Tibial nerve (tissue), 4 donors: Measurements from ENCODE around the gene NDUFAF8. TPM values are rescaled to one million over a fixed set of nuclear protein-coding genes. Genes with fewer than 3 reads are reported as not detected.

Experiments used
- DNase-seq, 2 donors: peaks; one replicate each; pipeline ENCODE4 v3.0.0-alpha.2; 2019; ENCODE audit warnings: low spot score in 2 of 2
- H3K27ac ChIP-seq, 4 donors: fragments of 200-600 bp; sonication (generic) in 3 of 4; one replicate each; pipeline ENCODE4 v1.5.1; 2017 to 2019; ENCODE audit warnings: mild to moderate bottlenecking in 1 of 4
- H3K27me3 ChIP-seq, 2 donors: fragments of 200-600 bp; sonication (generic) in 1 of 2; one replicate each; pipeline versions ENCODE4 v1.5.1 to v1.6.0; 2017 to 2019
- H3K36me3 ChIP-seq, 3 donors: fragments of 200-600 bp; sonication (generic); one replicate each; pipeline ENCODE4 v1.5.1; 2018 to 2019
- H3K4me1 ChIP-seq, 4 donors: fragments of 200-600 bp; sonication (generic) in 3 of 4; one replicate each; pipeline ENCODE4 v1.5.1; 2017 to 2019
- H3K4me3 ChIP-seq, 4 donors: fragments of 200-600 bp; sonication (generic) in 3 of 4; one replicate each; pipeline ENCODE4 v1.5.1; 2017 to 2019; ENCODE audit warnings: mild to moderate bottlenecking in 1 of 4, moderate library complexity in 1 of 4
- H3K9me3 ChIP-seq, 4 donors: fragments of 200-600 bp; sonication (generic) in 3 of 4; one replicate each; pipeline ENCODE4 v1.5.1; 2017 to 2019
- CTCF ChIP-seq, 5 experiments: fragments of 200-600 bp in 3 of 5; fragments of 450-650 bp in 2 of 5; sonication (generic) in 3 of 5; IDR thresholded peaks; one replicate each; pipeline ENCODE4 v1.5.1; 2016 to 2019; ENCODE audit warnings: antibody characterized with exemption in 5 of 5, mild to moderate bottlenecking in 3 of 5, moderate library complexity in 2 of 5
- EP300 ChIP-seq, 2 donors: sonication (generic); formaldehyde crosslinking; IDR thresholded peaks; one replicate each; pipeline ENCODE4 v1.6.1; 2017; ENCODE audit warnings: antibody characterized with exemption in 2 of 2, mild to moderate bottlenecking in 1 of 2
- POLR2A ChIP-seq, 2 donors: fragments of 450-650 bp; IDR thresholded peaks; one replicate each; pipeline ENCODE4 v1.6.1; 2017; ENCODE audit warnings: antibody characterized with exemption in 2 of 2, mild to moderate bottlenecking in 2 of 2, moderate library complexity in 2 of 2
- WGBS, 2 donors: methylation state at CpG; one replicate each; pipeline ENCODE4 v1.1.5; 2018; 5-methylcytosine and 5-hydroxymethylcytosine counted together
- total RNA-seq, 4 donors: library from RNA; depleted of rRNA; stranded (reverse); fragments of >200 nt; gene quantifications; one replicate each; pipeline ENCODE4 v1.1.0, GENCODE V29; 2016

The NDUFAF8 gene
- total RNA-seq, 4 donors from 2014 or later = 27.8 to 73.0 (median 61.1) TPM

- WGBS, 2 donors = 81 to 83% methylated on average over 15 of the region's 15 CpGs
- H3K9me3 ChIP-seq = no peaks in the 10 kb centered on the region
- H3K27ac ChIP-seq = no peak overlapping the region
- no peak for DNase-seq
- no peak overlapping the region for H3K4me3 ChIP-seq
- TF ChIP-seq POLR2A (IDR thresholded peaks at IDR 0.05) (no peak), CTCF (IDR thresholded peaks at IDR 0.05) (no peak), EP300 (IDR thresholded peaks at IDR 0.05) (no peak)
- no peaks in the 10 kb centered on the region for H3K4me1 ChIP-seq
- H3K36me3 ChIP-seq = peaks cover 0 to 65% (median 8%) of the 10 kb centered on the region in 3 donors
- no peaks in the 10 kb centered on the region for H3K27me3 ChIP-seq
Measured at GRCh38 chr17:81247339-81247990, 8.3 kb downstream of the NDUFAF8 start.

DNA sequence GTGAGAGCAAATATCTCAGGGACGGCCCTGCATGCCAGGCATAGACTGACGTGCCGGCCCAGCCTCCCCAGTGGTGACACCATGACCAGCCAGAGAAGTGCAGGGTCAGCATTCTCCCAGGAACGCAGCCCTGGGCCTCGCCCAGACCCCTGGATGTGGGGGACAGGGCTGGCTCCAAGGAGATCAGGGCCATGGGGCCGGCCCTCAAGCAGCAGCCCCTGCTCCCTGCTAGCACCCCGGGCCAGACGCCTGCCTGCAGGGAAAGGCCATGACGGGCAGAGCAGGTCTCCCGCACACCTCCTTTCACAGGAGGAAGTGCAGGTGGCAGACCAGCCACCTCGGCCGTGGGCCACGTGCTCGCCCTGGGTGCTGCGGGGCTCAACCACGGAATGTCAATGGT, 9.5 kb downstream of the NDUFAF8 start:
- H3K9me3 ChIP-seq = no peaks in the 10 kb centered on the region
- TF ChIP-seq EP300 (IDR thresholded peaks at IDR 0.05) (no peak), CTCF (IDR thresholded peaks at IDR 0.05) (no peak), POLR2A (IDR thresholded peaks at IDR 0.05) (no peak)
- no peak overlapping the region for H3K27ac ChIP-seq
- H3K4me1 ChIP-seq = no peaks in the 10 kb centered on the region
- no peaks in the 10 kb centered on the region for H3K27me3 ChIP-seq
- peaks cover 0 to 67% (median 8%) of the 10 kb centered on the region in 3 donors for H3K36me3 ChIP-seq
- 78 to 80% methylated on average over 9 to 15 of the region's 16 CpGs for WGBS, 2 donors
- DNase-seq = no peak
- H3K4me3 ChIP-seq = no peak overlapping the region

- H3K27ac ChIP-seq = no peak overlapping the region
- H3K36me3 ChIP-seq = peaks cover 0 to 64% (median 8%) of the 10 kb centered on the region in 3 donors
- 90 to 92% methylated on average over 15 of the region's 15 CpGs for WGBS, 2 donors
- H3K9me3 ChIP-seq = no peaks in the 10 kb centered on the region
- TF ChIP-seq EP300 (IDR thresholded peaks at IDR 0.05) (no peak), POLR2A (IDR thresholded peaks at IDR 0.05) (no peak), CTCF (IDR thresholded peaks at IDR 0.05) (no peak)
- H3K4me3 ChIP-seq = no peak overlapping the region
- DNase-seq = no peak
- H3K27me3 ChIP-seq = no peaks in the 10 kb centered on the region
- peaks cover 0 to 6% (median under 1%) of the 10 kb centered on the region in 4 donors for H3K4me1 ChIP-seq
Measured at GRCh38 chr17:81249223-81250040, 10.3 kb downstream of the NDUFAF8 start.

DNA sequence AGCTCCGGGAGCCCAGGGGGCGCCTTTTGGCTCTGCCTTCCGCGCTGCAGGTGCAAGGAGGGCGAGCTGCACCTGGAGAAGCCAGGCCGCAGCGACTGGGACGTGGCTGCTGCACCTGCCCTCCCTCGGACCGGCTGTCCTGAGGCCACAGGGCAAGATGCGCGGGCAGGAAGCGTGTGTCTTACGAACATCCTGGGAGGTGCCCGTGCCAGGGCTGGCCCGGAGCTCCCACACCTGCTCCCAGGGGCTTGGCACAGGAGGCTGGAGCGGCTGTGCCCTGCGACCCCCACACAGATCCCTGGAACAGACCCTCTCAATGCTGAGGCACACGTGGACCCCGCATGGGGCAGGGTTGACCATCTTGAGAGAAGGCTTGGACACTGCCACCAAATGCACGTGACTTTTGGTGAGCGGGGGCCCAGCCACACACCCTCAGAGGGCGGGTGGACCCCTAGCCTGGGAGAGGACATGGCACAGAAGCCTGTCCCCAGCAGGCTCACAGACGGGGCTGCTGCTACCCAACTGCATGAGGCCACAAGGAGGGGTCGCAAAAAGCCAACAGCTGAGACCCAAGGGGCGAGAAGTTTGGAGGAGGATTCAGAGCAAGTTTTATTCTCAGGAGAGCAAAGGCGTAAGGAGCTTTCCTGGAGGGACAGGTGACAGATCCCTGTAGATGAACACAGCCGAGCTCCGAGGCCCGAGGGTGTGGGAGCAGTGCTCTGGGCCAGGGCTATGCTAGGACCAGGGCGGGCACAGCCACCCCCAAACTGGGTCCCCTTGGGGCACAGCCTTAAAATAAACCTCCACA, 11.4 kb downstream of the NDUFAF8 start:
- H3K4me1 ChIP-seq = peaks cover 0 to 16% (median 10%) of the 10 kb centered on the region in 4 donors
- H3K27me3 ChIP-seq = no peaks in the 10 kb centered on the region
- no peak overlapping the region for H3K4me3 ChIP-seq
- H3K36me3 ChIP-seq = peaks cover 0 to 56% (median 8%) of the 10 kb centered on the region in 3 donors
- no peak for DNase-seq
- H3K27ac ChIP-seq = no peak overlapping the region
- WGBS, 2 donors = 87 to 91% methylated on average over 27 to 31 of the region's 31 CpGs
- no peaks in the 10 kb centered on the region for H3K9me3 ChIP-seq
- TF ChIP-seq CTCF (IDR thresholded peaks at IDR 0.05) (no peak), POLR2A (IDR thresholded peaks at IDR 0.05) (no peak), EP300 (IDR thresholded peaks at IDR 0.05) (no peak)
